Measurements from ENCODE around the gene PARN.

- no peak for TF ChIP-seq SAP30 (IDR thresholded peaks at IDR 0.05; ENCODE audit: borderline replicate concordance, insufficient read depth, low read depth, low read length, poor library complexity, severe bottlenecking)
- TF ChIP-seq HMG20A (CRISPR knock-in tag; conservative IDR thresholded peaks at IDR 0.05) = no peak
- no peak for TF ChIP-seq CEBPZ (IDR thresholded peaks at IDR 0.05; ENCODE audit: borderline replicate concordance, low read depth, low read length)
- no peak for TF ChIP-seq ZKSCAN1 (IDR thresholded peaks at IDR 0.05; ENCODE audit: low read depth, low read length)
- TF ChIP-seq ZBTB8A (IDR thresholded peaks at IDR 0.05; ENCODE audit: partially characterized antibody) = no peak
- TF ChIP-seq, protein P1, sequence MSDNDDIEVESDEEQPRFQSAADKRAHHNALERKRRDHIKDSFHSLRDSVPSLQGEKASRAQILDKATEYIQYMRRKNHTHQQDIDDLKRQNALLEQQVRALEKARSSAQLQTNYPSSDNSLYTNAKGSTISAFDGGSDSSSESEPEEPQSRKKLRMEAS (CRISPR knock-in tag; IDR thresholded peaks at IDR 0.05) = no peak
- TF ChIP-seq ELF4 (CRISPR knock-in tag; IDR thresholded peaks at IDR 0.05) = no peak
Measured at GRCh38 chr16:14627078-14627477, 3.0 kb downstream of the PARN start.

Data from K562 (cell line).